ENCODE measurements around the gene ENO3.
"Not testable (repeated sequence)": the region's sequence is repeated elsewhere in the genome, so short reads cannot be mapped to it uniquely, and the experiment has no call there.

Gene ENO3

GRCh38 chr17:4950746-4951204 lies at the start of gene ENO3:
TSS of gene ENO3 (plus strand) at chr17:4951119. CDS start at chr17:4951830, 711 bp downstream.
- DNase-seq, result no peak

DNA sequence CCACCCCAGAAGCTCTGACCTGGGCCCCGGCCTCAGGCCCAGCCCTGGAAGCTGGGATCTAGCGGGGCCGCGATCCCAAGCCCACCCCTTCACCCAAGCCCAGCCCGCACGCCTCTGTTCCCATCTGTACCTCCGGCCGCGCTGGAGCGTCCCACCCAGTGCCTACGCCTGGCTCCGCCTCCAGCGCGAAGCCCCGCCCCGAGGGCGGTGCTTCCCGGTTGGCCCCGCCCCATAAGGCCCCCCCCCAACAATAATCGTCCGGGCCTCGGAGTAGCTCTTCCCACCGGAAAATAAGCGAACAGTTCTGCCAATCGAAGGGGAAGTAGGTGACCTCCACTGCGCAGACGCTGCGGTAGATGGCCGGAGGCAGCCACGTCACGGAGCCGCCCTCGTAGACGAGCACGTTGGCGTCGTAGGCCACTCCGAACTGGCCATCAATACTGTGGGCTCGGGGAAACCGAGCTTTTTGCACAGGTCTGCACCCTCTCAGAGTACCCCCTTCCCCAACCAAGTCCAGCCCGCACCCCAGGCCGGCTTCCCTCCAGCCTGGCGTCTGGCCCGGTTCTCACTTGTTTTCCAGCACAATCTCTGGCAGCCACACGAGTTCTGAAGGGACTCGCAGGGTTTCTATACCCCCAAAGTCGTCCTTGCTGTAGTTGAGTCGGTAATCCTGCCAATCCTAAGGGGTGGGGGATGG lies 49.1 kb upstream of the ENO3 start:
- DNase-seq, result peak; percentile 4

DNA sequence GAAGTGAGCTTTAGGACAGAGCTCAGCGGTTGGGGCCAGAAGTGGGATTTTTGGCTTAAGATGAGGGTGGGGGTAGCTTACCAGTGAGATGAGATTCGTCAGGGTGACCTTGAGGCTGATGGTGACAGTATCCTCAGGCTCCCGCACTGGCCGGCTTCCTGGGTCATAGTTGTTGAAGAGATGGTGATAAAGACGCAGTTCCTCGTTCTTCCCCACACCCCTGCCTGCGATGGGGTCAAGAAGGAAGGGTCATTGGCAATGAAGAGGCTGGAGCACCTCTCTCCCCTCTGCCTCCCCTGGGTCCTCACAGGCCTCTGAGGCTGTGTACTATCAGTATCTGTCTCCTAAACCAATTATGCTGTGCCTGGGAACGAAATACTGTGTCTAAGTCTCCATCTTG lies 48.4 kb upstream of the ENO3 start:
- no peak for DNase-seq

DNA sequence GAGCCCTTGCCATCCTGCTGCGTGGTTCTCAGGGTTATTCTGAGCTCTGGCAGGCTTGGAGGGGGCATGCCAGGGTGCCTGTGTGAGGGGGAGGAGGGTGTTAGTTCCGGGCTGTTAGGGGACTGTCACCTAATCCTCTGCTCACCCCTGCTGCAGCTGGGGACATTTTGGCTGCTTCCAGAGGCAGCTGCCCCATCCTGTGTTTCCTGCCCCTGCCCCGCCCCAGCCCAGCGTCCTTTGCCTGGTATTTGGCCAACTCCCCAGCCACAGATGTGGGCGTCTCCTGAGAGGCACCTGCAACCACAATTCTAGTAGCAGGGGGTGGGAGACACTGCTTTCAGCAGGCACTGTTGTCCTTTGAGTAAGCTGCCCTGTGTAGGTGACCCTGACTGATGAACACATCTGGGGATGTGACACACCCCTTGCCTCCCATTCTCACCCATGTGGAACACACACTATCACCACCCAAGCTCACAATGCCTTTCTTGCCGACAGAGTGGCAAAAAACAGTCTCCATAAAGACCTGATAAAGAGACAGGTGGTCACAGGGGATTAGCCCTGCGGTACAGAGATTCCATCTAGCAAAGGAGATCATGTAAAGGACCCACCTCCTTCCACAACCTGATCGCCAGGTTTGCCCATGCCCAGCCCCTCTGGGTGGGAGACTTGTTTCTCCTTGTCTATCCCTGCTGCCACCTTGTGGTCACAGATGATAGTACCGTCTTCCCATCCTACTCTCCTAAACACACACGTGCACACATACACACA lies 47.7 kb upstream of the ENO3 start, which contains the start of gene CHRNE:
TSS of gene CHRNE (minus strand) at position 48 of the 768 bp plus-strand sequence. CDS start at position 13, 35 bp downstream.
- DNase-seq, result peak; percentile 74

GRCh38 chr17:4906642-4907041 lies 44.3 kb upstream of the ENO3 start:
- not testable (repeated sequence) for DNase-seq

DNA sequence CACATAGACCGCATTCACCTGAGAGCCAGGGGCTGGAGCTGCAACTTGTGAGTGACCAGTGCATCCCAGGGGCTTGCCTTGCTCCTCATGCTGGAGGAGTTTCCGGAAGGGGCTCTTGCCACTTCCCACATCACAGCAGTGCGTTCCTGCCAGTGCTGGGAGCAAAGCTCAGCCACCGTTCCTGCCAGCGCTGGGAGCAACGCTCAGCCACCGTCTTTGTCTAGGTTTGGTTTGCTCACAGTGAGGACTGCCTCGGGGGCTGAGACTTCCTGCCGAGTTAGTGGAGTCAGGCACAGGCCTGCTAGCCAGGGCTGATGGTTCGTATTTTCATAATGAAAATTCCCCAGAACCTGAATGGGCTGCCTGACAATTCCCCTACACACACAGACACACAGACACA lies 42.6 kb upstream of the ENO3 start:
- DNase-seq, result no peak

GRCh38 chr17:4908711-4909496 lies 42.0 kb upstream of the ENO3 start:
- DNase-seq, result peak; percentile 76

- DNase-seq, result no peak
Observed at GRCh38 chr17:4913994-4914393, 36.9 kb upstream of the ENO3 start.

- not testable (repeated sequence) for DNase-seq
Observed at GRCh38 chr17:4914551-4914950, 36.4 kb upstream of the ENO3 start.

GRCh38 chr17:4919511-4920047 lies 31.3 kb upstream of the ENO3 start:
- no peak for DNase-seq

- no peak for DNase-seq
Observed at GRCh38 chr17:4920351-4921048, 30.4 kb upstream of the ENO3 start.

- DNase-seq, result no peak
Observed at GRCh38 chr17:4921320-4921719, 29.6 kb upstream of the ENO3 start.

DNA sequence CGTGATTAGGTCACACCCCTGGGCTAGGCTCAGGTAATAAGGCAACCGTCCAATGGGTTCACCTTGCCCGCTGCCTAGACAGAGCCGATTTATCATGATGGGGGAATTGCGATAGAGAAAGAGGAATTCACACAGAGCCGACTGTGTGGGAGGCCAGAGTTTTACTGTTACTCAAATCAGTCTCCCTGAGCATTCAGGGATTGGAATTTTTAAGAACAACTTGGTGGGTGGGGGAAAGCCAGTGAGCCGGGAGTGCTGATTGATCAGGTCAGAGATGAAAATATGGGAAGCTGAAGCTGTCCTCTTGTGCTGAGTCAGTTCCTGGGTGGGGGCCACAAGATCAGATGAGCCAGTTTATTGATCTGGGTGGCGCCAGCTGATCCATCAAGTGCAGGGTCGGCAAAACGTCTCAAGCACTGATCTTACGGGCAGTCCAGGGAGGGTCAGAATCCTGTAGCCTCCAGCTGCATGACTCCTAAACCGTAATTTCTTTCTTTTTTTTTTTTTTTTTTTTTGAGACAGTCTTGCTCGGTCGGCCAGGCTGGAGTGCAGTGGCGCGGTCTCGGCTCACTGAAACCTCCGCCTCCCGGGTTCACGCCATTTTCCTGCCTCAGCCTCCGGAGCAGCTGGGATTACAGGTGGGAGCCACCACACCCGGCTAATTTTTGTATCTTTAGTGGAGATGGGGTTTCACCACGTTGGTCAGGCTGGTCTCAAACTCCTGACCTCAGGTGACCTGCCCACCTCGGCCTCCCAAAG lies 24.2 kb upstream of the ENO3 start:
- DNase-seq, result not testable (repeated sequence)

DNA sequence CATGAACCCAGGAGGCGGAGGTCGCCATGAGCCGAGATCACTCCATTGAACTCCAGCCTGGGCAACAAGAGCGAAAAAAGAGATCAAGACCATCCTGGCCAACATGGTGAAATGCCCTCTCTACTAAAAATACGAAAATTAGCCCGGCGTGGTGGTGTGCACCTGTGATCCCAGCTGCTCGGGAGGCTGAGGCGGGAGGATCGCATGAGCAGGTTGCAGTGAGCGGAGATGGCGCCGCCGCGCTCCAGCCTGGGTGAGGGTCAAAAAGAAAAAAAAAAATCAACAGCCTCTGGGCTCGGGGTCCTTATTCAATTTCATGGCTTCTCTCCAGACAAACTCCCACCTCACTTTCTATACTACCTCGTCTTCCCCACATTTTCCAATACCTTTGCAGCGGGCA lies 22.0 kb upstream of the ENO3 start:
- no peak for DNase-seq

DNA sequence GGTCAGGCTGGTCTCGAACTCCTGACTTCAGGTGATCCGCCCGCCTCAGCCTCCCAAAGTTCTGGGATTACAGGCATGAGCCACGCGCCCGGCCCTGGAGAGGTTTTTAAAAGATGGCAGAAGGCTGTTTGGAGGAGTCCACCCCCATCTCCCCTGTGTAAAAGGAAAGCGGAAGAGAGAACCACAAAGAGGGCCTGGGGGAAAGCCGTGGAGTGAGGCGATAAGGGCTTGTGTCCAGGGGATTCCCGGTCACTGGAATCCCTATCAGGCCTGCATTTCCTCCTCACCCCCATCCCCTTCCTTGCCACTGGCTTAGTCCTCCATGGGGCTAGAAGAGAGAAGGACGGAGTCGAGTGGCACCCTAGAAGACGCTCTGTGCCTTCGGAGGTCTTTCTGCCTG lies 19.0 kb upstream of the ENO3 start, which contains the start of gene GP1BA:
TSS of gene GP1BA (plus strand) at position 315 of the 400 bp plus-strand sequence. CDS start 328 bp downstream, outside the sequence.
- no peak for DNase-seq

DNA sequence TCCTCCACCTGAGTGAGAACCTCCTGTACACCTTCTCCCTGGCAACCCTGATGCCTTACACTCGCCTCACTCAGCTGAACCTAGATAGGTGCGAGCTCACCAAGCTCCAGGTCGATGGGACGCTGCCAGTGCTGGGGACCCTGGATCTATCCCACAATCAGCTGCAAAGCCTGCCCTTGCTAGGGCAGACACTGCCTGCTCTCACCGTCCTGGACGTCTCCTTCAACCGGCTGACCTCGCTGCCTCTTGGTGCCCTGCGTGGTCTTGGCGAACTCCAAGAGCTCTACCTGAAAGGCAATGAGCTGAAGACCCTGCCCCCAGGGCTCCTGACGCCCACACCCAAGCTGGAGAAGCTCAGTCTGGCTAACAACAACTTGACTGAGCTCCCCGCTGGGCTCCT lies 18.2 kb upstream of the ENO3 start:
- no peak for DNase-seq

GRCh38 chr17:4933646-4934045 lies 17.3 kb upstream of the ENO3 start:
- no peak for DNase-seq

GRCh38 chr17:4934173-4934979 lies 16.5 kb upstream of the ENO3 start:
- DNase-seq, result no peak

- DNase-seq, result no peak
Observed at GRCh38 chr17:4935650-4936049, 15.3 kb upstream of the ENO3 start.

DNA sequence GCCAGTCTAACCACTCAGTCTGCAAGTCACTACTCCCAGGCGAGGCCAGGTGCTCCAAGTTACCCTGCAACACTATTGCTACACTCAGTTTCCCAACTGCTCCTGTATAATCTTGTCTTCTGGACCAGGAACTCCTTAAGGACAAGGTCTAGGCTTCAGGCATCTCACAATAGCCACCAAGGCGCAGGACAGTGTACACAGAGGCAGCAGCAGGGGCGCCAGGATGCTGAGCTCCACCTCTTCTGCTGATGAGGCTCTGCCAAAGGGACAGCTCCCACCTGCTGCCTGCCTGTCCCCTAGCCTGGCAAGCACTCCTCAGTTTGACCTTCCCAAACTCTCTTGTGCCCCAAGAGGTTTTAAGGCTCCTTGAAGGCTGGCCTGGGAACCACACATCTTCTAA lies 14.5 kb upstream of the ENO3 start:
- no peak for DNase-seq

GRCh38 chr17:4937553-4937952 lies 13.4 kb upstream of the ENO3 start:
- no peak for DNase-seq

Measured in activated naive CD4-positive, alpha-beta T cell treated with Interleukin-2 at 50 U/mL for 16 hours (primary cell).